ENCODE measurements around the gene UQCR11.

UQCR11 gene

DNA sequence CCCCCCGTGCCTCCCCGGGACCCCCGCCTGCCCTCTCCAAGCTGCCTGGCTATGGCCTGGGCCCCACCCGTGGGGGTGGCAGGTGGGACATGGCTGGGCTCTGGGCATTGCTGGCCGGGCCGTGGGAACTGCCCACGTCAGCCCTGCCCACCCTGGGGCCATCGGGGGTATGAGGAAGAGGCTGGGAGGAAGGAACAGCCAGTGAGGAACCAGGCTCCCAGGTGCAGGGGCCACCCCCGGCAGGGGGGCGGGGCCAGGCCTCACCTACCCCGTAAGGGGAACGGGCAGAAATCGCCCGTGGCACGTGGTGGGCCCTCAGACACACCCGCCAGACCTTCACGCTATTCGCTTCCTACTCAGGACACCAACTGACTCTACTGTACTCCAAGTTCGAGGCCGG, 24.8 kb upstream of the UQCR11 start:
- H3K4me1 ChIP-seq (ENCODE audit: control insufficient read depth, low read length) = peaks cover under 1% of the 10 kb centered on the region; the same call in 1 of the 2 replicates
- no peak overlapping the region for H3K4me2 ChIP-seq (ENCODE audit: low read length)
- H3K4me3 ChIP-seq (ENCODE audit: low read length) = no peak overlapping the region
- no peak overlapping the region for H3K27ac ChIP-seq (ENCODE audit: low read depth, low read length)
- H3K27me3 ChIP-seq (ENCODE audit: control insufficient read depth, low read length) = no peaks in the 10 kb centered on the region
- peaks cover 81% of the 10 kb centered on the region for H3K36me3 ChIP-seq (ENCODE audit: control insufficient read depth, low read length)
- no peaks in the 10 kb centered on the region for H3K9me2 ChIP-seq (replicated peaks; ENCODE audit: control insufficient read depth, low read length)
- H3F3A ChIP-seq (ENCODE audit: control insufficient read depth, insufficient read depth) = no peaks in the 10 kb centered on the region
- no peaks in the 10 kb centered on the region for H3K9me3 ChIP-seq (ENCODE audit: control insufficient read depth, insufficient read depth, low read length)
- peaks cover 17% of the 10 kb centered on the region for H4K20me1 ChIP-seq (ENCODE audit: control insufficient read depth, insufficient read depth, low read depth, low read length)
- no peak for TF ChIP-seq EZH2phosphoT487 (IDR thresholded peaks at IDR 0.05; ENCODE audit: borderline replicate concordance, low read length)
- TF ChIP-seq, protein P1, sequence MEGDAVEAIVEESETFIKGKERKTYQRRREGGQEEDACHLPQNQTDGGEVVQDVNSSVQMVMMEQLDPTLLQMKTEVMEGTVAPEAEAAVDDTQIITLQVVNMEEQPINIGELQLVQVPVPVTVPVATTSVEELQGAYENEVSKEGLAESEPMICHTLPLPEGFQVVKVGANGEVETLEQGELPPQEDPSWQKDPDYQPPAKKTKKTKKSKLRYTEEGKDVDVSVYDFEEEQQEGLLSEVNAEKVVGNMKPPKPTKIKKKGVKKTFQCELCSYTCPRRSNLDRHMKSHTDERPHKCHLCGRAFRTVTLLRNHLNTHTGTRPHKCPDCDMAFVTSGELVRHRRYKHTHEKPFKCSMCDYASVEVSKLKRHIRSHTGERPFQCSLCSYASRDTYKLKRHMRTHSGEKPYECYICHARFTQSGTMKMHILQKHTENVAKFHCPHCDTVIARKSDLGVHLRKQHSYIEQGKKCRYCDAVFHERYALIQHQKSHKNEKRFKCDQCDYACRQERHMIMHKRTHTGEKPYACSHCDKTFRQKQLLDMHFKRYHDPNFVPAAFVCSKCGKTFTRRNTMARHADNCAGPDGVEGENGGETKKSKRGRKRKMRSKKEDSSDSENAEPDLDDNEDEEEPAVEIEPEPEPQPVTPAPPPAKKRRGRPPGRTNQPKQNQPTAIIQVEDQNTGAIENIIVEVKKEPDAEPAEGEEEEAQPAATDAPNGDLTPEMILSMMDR (IDR thresholded peaks at IDR 0.05; ENCODE audit: low read depth, low read length, poor library complexity, severe bottlenecking) = no peak
- peaks cover 75% of the 10 kb centered on the region for H3K79me2 ChIP-seq (ENCODE audit: control insufficient read depth, low read length)

DNA sequence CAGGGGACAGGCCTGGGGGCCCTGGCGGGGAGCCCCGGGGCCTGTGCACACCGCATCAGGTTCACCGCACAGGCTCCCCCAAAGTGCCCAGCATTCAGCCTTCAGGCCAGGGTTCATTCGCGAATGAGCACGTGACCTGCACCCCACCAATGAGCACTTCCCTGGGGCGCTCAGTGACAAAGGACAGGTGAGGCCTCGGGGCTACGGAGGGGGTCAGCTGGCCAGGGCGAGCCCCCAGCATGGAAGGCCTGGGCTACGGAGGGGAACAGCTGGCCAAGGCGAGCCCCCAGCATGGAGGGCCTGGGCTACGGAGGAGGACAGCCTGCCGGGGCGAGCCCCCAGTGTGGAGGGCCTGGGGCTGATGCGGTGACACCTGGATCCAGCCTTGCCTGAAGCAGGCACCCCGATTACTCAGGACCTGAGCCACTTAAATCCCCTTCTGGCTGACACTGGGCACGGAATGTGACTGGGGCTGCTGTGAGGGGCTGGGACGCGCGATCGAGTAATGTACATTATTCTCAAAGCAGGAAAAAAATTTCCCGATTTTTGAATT, 24.1 kb upstream of the UQCR11 start:
- H3K9me2 ChIP-seq (replicated peaks; ENCODE audit: control insufficient read depth, low read length) = no peaks in the 10 kb centered on the region
- no peaks in the 10 kb centered on the region for H3K27me3 ChIP-seq (ENCODE audit: control insufficient read depth, low read length)
- H3K36me3 ChIP-seq (ENCODE audit: control insufficient read depth, low read length) = peaks cover 81% of the 10 kb centered on the region
- H3K4me3 ChIP-seq (ENCODE audit: low read length) = no peak overlapping the region
- peaks cover 7% of the 10 kb centered on the region; the same call in 1 of the 2 replicates for H3K4me1 ChIP-seq (ENCODE audit: control insufficient read depth, low read length)
- H3K27ac ChIP-seq (ENCODE audit: low read depth, low read length) = no peak overlapping the region
- no peak for TF ChIP-seq EZH2phosphoT487 (IDR thresholded peaks at IDR 0.05; ENCODE audit: borderline replicate concordance, low read length)
- TF ChIP-seq, protein P1 (IDR thresholded peaks at IDR 0.05; ENCODE audit: low read depth, low read length, poor library complexity, severe bottlenecking) = no peak
- no peaks in the 10 kb centered on the region for H3K9me3 ChIP-seq (ENCODE audit: control insufficient read depth, insufficient read depth, low read length)
- peaks cover 75% of the 10 kb centered on the region for H3K79me2 ChIP-seq (ENCODE audit: control insufficient read depth, low read length)
- H3F3A ChIP-seq (ENCODE audit: control insufficient read depth, insufficient read depth) = no peaks in the 10 kb centered on the region
- H3K4me2 ChIP-seq (ENCODE audit: low read length) = no peak overlapping the region
- peaks cover 15% of the 10 kb centered on the region for H4K20me1 ChIP-seq (ENCODE audit: control insufficient read depth, insufficient read depth, low read depth, low read length)

DNA sequence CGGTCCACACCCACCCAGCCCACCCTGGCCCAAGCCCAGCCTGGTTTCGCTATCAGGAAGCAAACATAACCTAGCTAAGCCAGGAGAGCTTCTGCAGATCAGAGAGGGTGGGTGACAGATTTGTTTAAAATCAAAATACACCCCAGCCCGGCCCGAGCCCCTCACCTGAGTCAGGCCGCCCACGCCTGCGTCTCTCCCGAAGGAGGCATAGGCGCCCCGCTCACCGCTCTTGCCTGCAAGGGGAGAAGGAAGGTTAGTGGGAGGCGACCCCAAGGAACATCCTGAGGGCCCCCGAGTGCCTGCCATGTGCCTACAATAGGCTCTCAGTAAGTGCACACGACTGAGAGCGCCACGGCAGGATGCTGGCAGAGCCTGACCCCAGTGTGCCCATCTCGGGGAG, 21.9 kb upstream of the UQCR11 start:
- H3K36me3 ChIP-seq (ENCODE audit: control insufficient read depth, low read length) = peaks cover 80% of the 10 kb centered on the region
- H3K4me1 ChIP-seq (ENCODE audit: control insufficient read depth, low read length) = peaks cover 22% of the 10 kb centered on the region
- H3K79me2 ChIP-seq (ENCODE audit: control insufficient read depth, low read length) = peaks cover 69% of the 10 kb centered on the region
- H4K20me1 ChIP-seq (ENCODE audit: control insufficient read depth, insufficient read depth, low read depth, low read length) = peaks cover 15% of the 10 kb centered on the region
- no peaks in the 10 kb centered on the region for H3K9me3 ChIP-seq (ENCODE audit: control insufficient read depth, insufficient read depth, low read length)
- no peaks in the 10 kb centered on the region for H3K27me3 ChIP-seq (ENCODE audit: control insufficient read depth, low read length)
- TF ChIP-seq EZH2phosphoT487 (IDR thresholded peaks at IDR 0.05; ENCODE audit: borderline replicate concordance, low read length) = no peak
- TF ChIP-seq, protein P1 (IDR thresholded peaks at IDR 0.05; ENCODE audit: low read depth, low read length, poor library complexity, severe bottlenecking) = no peak
- H3F3A ChIP-seq (ENCODE audit: control insufficient read depth, insufficient read depth) = no peaks in the 10 kb centered on the region
- no peak overlapping the region for H3K4me2 ChIP-seq (ENCODE audit: low read length)
- H3K27ac ChIP-seq (ENCODE audit: low read depth, low read length) = no peak overlapping the region
- no peaks in the 10 kb centered on the region for H3K9me2 ChIP-seq (replicated peaks; ENCODE audit: control insufficient read depth, low read length)
- no peak overlapping the region for H3K4me3 ChIP-seq (ENCODE audit: low read length)
